GM12878 (cell line): ENCODE measurements around the gene NOTCH1. TPM values are rescaled to one million over a fixed set of nuclear protein-coding genes. Genes with fewer than 3 reads are reported as not detected.
A peak's percentile ranks its signal among the peaks of the same experiment; 100 is the strongest.

Source experiments
- ATAC-seq: fragments of 200-7000 bp; cut with Tn5 transposase; 3 replicates; pipeline ENCODE4 v1.9.1; 2020; ENCODE audit warnings: mild to moderate bottlenecking, moderate library complexity
- BruUV-seq: library from RNA; stranded (reverse); fragments of 400-500 nt; replicated peaks from 2 replicates; lab custom pipeline; 2021; lab: Mats Ljungman, UMichigan
- CTCF ChIA-PET: fragments of 300-600 bp; sonication (Branson Sonifier 250); formaldehyde crosslinking; extraction: SDS; loops from one replicate; lab custom pipeline; 2021; ENCODE audit warnings: inconsistent platforms; lab: Yijun Ruan, JAX
- POLR2A ChIA-PET: fragments of 350-600 bp; formaldehyde crosslinking; extraction: SDS; loops from one replicate; lab custom pipeline; 2021; ENCODE audit warnings: inconsistent platforms; lab: Charles Lee
- RAD21 ChIA-PET: fragments of 300-600 bp; sonication (Branson Sonifier 250); formaldehyde crosslinking; loops from one replicate; lab custom pipeline; 2023; ENCODE audit warnings: antibody characterized with exemption; ENCODE audit not compliant: unreplicated experiment; lab: Charles Lee
- SMC1A ChIA-PET: fragments of 300-600 bp; sonication (Branson Sonifier 250); formaldehyde crosslinking; loops from one replicate; lab custom pipeline; 2023; ENCODE audit not compliant: unreplicated experiment, uncharacterized antibody; lab: Charles Lee
- DNase-seq: peaks from one replicate; pipeline ENCODE4 v3.0.0-alpha.2; 2011; ENCODE audit warnings: low read depth, low spot score
- FAIRE-seq: peaks from 3 replicates; lab custom pipeline; 2011; peaks lifted over from hg19 to GRCh38; lab: Jason Lieb, UNC
- H2AFZ ChIP-seq: 2 replicates; pipeline ENCODE4 v1.6.0; 2011; ENCODE audit warnings: low read depth, low read length, control low read depth; ENCODE audit not compliant: control insufficient read depth
- H3K27ac ChIP-seq: 2 replicates; pipeline ENCODE4 v1.5.1; 2011; ENCODE audit warnings: control low read depth; ENCODE audit not compliant: control insufficient read depth, insufficient read depth
- H3K27me3 ChIP-seq, 2 experiments: replicated peaks in 1 of 2; 2 replicates each; pipeline versions ENCODE4 v1.6.0 to v1.6.1; 2011; ENCODE audit warnings: low read length in 1 of 2; ENCODE audit not compliant: control insufficient read depth in 2 of 2, insufficient read depth in 2 of 2
- H3K36me3 ChIP-seq, 2 experiments: 2 replicates each; pipeline ENCODE4 v1.5.1; 2011; ENCODE audit warnings: low read length in 1 of 2; ENCODE audit not compliant: control insufficient read depth in 2 of 2, insufficient read depth in 2 of 2
- H3K4me1 ChIP-seq: 2 replicates; pipeline ENCODE4 v1.6.1; 2011; ENCODE audit warnings: mild to moderate bottlenecking, low read length, moderate library complexity, mixed read lengths; ENCODE audit not compliant: control insufficient read depth, insufficient read depth
- H3K4me2 ChIP-seq: 2 replicates; pipeline ENCODE4 v1.6.0; 2011; ENCODE audit warnings: control low read depth; ENCODE audit not compliant: control insufficient read depth, insufficient read depth
- H3K4me3 ChIP-seq: fragments of 200-600 bp; sonication (generic); 2 replicates; pipeline ENCODE4 v1.5.1; 2016
- H3K79me2 ChIP-seq: 2 replicates; pipeline ENCODE4 v1.6.0; 2011; ENCODE audit warnings: low read length; ENCODE audit not compliant: control insufficient read depth, insufficient read depth
- H3K9ac ChIP-seq: 2 replicates; pipeline ENCODE4 v1.8.0; 2011; ENCODE audit warnings: low read length, control low read depth, mixed read lengths; ENCODE audit not compliant: control insufficient read depth, insufficient read depth
- H3K9me3 ChIP-seq: replicated peaks from 3 replicates; pipeline ENCODE4 v1.5.1; 2011; ENCODE audit warnings: mild to moderate bottlenecking, low read length; ENCODE audit not compliant: control insufficient read depth, insufficient read depth
- H4K20me1 ChIP-seq: 2 replicates; pipeline ENCODE4 v1.6.0; 2011; ENCODE audit not compliant: control insufficient read depth, insufficient read depth
- POLR2A ChIP-seq: IDR thresholded peaks from 2 replicates; pipeline ENCODE4 v1.6.1; 2011; ENCODE audit warnings: low read depth, mild to moderate bottlenecking, low read length
- WGBS: methylation state at CpG from one replicate; pipeline ENCODE4 v1.1.6; 2016; ENCODE audit warnings: low lambda C conversion rate; ENCODE audit not compliant: insufficient replicate concordance, insufficient coverage; ENCODE audit errors: missing lambda C conversion rate; 5-methylcytosine and 5-hydroxymethylcytosine counted together
- in situ Hi-C: fragments of 300-500 bp; cut with MboI; formaldehyde crosslinking; loops from 9 replicates; pipeline ENCODE4 v1.14.3; 2018; ENCODE audit warnings: mixed read lengths
- intact Hi-C: fragments of 100-400 bp; cut with micrococcal nuclease; formaldehyde crosslinking; loops from one replicate; pipeline ENCODE4 v1.14.2; 2022; ENCODE audit not compliant: unreplicated experiment
- polyA plus RNA-seq, 11 experiments: library from polyadenylated mRNA; depleted of rRNA in 4 of 11; unstranded in 6 of 11; stranded (reverse) in 5 of 11; fragments of >200 nt; fragmentation: Nextera tagmentation in 4 of 11; fragmentation: Illumina TruSeq in 1 of 11; extraction: Ambion mirVana in 4 of 11; extraction: Trizol in 1 of 11; gene quantifications; 1 replicate in 1 of 11; 2 replicates in 10 of 11; pipeline versions ENCODE4 v1.2.1 to v1.2.3, GENCODE V29; 2011 to 2016; ENCODE audit warnings: inconsistent platforms in 2 of 11, missing spikeins in 2 of 11, low read depth in 1 of 11
- total RNA-seq, 4 experiments: library from RNA; depleted of rRNA in 3 of 4; stranded (reverse); fragments of >200 nt in 3 of 4; fragmentation: Illumina TruSeq in 1 of 4; extraction: Trizol in 1 of 4; gene quantifications; 2 replicates each; pipeline versions ENCODE4 v1.2.1 to v1.2.3, GENCODE V29; 2013 to 2021
- TF ChIP-seq, protein P1 (sequence below): IDR thresholded peaks from 2 replicates; pipeline ENCODE4 v1.6.1; 2012; ENCODE audit warnings: low read depth, low read length, improper control_type of control experiment
- TF ChIP-seq, protein P2 (sequence below): fragments of 450-650 bp; IDR thresholded peaks from 2 replicates; pipeline ENCODE4 v1.6.1; 2016; ENCODE audit warnings: mild to moderate bottlenecking

Gene NOTCH1
- total and polyA plus RNA-seq, 10 of the 15 experiments (the other 5 are each of a cell fraction or from before 2014, with no cell fraction given) = 0.02 to 40.0 (median 3.7) TPM

- TF ChIP-seq, protein P1, sequence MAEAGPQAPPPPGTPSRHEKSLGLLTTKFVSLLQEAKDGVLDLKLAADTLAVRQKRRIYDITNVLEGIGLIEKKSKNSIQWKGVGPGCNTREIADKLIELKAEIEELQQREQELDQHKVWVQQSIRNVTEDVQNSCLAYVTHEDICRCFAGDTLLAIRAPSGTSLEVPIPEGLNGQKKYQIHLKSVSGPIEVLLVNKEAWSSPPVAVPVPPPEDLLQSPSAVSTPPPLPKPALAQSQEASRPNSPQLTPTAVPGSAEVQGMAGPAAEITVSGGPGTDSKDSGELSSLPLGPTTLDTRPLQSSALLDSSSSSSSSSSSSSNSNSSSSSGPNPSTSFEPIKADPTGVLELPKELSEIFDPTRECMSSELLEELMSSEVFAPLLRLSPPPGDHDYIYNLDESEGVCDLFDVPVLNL = no peak
Measured at GRCh38 chr9:136456258-136456657, 89.6 kb downstream of the NOTCH1 start (continued).

GRCh38 chr9:136455043-136456002 is 90.5 kb downstream of the NOTCH1 start:
- no peak for DNase-seq
- Histone ChIP-seq H3K4me2 (no peak overlapping the region), H2AFZ (no peak overlapping the region), H3K27ac (no peak overlapping the region), H3K27me3 (no peaks in the 10 kb centered on the region), H3K4me3 (no peak overlapping the region), H3K36me3 (peaks cover 37 to 44% of the 10 kb centered on the region in 2 experiments), H3K4me1 (no peaks in the 10 kb centered on the region), H3K9ac (no peak overlapping the region), H3K9me3 (no peaks in the 10 kb centered on the region), H4K20me1 (no peaks in the 10 kb centered on the region), H3K79me2 (no peaks in the 10 kb centered on the region)
- CTCF ChIA-PET = no interaction called here
- in situ Hi-C loops = no loop called here
- 95% methylated on average over 43 of the region's 43 CpGs for WGBS
- ATAC-seq = no peak
- SMC1A ChIA-PET = no interaction called here
- BruUV-seq = no TSS peak
- RAD21 ChIA-PET = no interaction called here
- POLR2A ChIA-PET = no interaction called here
- FAIRE-seq = no peak
- intact Hi-C loops = no loop called here
- TF ChIP-seq, protein P2, sequence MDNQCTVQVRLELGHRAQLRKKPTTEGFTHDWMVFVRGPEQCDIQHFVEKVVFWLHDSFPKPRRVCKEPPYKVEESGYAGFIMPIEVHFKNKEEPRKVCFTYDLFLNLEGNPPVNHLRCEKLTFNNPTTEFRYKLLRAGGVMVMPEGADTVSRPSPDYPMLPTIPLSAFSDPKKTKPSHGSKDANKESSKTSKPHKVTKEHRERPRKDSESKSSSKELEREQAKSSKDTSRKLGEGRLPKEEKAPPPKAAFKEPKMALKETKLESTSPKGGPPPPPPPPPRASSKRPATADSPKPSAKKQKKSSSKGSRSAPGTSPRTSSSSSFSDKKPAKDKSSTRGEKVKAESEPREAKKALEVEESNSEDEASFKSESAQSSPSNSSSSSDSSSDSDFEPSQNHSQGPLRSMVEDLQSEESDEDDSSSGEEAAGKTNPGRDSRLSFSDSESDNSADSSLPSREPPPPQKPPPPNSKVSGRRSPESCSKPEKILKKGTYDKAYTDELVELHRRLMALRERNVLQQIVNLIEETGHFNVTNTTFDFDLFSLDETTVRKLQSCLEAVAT = no peak
- peak; percentile 17; the same call in 1 of the 2 replicates for TF ChIP-seq POLR2A
